ENCODE data around the gene MRGPRF. TPM values are rescaled to one million over a fixed set of nuclear protein-coding genes. Genes with fewer than 3 reads are reported as not detected.
A peak's percentile ranks its signal among the peaks of the same experiment; 100 is the strongest.

The MRGPRF gene
- total and polyA plus RNA-seq, 11 donors, result 1.6 to 13.1 (median 3.5) TPM

DNA sequence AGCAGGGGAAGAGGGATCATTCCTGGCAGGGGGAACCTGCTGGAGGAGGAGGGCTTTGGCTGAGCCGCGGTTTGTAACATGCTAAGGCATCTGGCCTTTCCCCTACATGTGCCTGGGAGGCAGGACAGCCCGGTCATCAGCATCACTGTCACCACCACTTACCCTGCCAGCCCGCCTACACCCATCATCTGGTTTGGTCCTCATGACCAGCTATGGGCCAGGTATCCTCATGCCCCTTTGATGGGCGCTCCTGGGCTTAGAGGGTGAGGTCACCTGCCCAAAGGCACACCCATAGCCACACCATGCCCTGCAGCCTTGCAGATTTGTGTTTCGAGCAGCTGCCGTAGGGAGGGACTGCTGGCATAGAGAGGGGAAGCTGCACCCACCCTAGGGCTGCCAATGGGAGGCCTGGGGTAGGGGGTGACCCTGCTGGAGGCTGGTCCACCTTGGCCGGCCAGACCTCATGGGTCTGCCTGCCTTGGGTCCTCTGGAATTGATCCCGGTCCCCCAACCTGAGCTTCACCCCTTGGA is 2.6 kb downstream of the MRGPRF start:
- no peak for TF ChIP-seq CTCF (IDR thresholded peaks at IDR 0.05)
- TF ChIP-seq POLR2A (IDR thresholded peaks at IDR 0.05), result no peak
- peak in 1 of 4 donors; percentile 20 for ATAC-seq

GRCh38 chr11:69009441-69010211 is 3.4 kb downstream of the MRGPRF start:
- Histone ChIP-seq H3K27me3 (peaks cover 0 to 42% (median 4%) of the 10 kb centered on the region in 9 donors), H3K9me3 (no peaks in the 10 kb centered on the region), H3K27ac (peak overlapping the region in 7 of 12 donors; percentile 1 to 93 (median 78)), H3K4me1 (peaks cover 0 to 54% (median 32%) of the 10 kb centered on the region in 12 donors), H3K36me3 (peaks cover 0 to 18% (median 0%) of the 10 kb centered on the region in 9 donors), H3K4me3 (peak overlapping the region in 1 of 12 donors; percentile 65)
- DNase-seq, result no peak
- intact Hi-C loops (cut with DNase I), result loop anchor here in 2 of 10 donors (5.0 kb wide), 2 partner anchors 78 to 117 kb away; no protein-coding TSS in a partner anchor
- ATAC-seq, result no peak
- TF ChIP-seq CTCF (IDR thresholded peaks at IDR 0.05) (no peak), POLR2A (IDR thresholded peaks at IDR 0.05) (no peak)
- WGBS, 4 donors, result 65 to 76% (median 74%) methylated on average over 9 to 16 of the region's 16 CpGs

More for the DNA sequence above, 2.6 kb downstream of the MRGPRF start:
- Histone ChIP-seq H3K27ac (peak overlapping the region in 10 of 12 donors; percentile 23 to 93 (median 72)), H3K4me1 (peaks cover 0 to 58% (median 32%) of the 10 kb centered on the region in 12 donors), H3K36me3 (peaks cover 0 to 10% (median 0%) of the 10 kb centered on the region in 9 donors), H3K9me3 (no peaks in the 10 kb centered on the region), H3K27me3 (peaks cover 0 to 43% (median 4%) of the 10 kb centered on the region in 9 donors), H3K4me3 (peak overlapping the region in 10 of 12 donors; percentile 24 to 65 (median 50))
- intact Hi-C loops (cut with DNase I), result loop anchor here in 2 of 10 donors (5.0 kb wide), 2 partner anchors 77 to 118 kb away; no protein-coding TSS in a partner anchor
- 40 to 62% (median 43%) methylated on average over 9 of the region's 9 CpGs for WGBS, 4 donors
- DNase-seq, result no peak

GRCh38 chr11:69008737-69009440 is 4.2 kb downstream of the MRGPRF start:
- peaks cover 0 to 48% (median 28%) of the 10 kb centered on the region in 12 donors for H3K4me1 ChIP-seq
- TF ChIP-seq POLR2A (IDR thresholded peaks at IDR 0.05) (peak in 1 of 2 donors; percentile 28), CTCF (IDR thresholded peaks at IDR 0.05) (no peak)
- H3K4me3 ChIP-seq, result no peak overlapping the region
- DNase-seq (peak; percentile 49 to 86 (median 76)), ATAC-seq (peak; percentile 20 to 70 (median 50))
- H3K27me3 ChIP-seq, result peaks cover 0 to 35% (median 4%) of the 10 kb centered on the region in 9 donors
- WGBS, 4 donors, result 73 to 80% (median 74%) methylated on average over 8 to 17 of the region's 17 CpGs
- H3K9me3 ChIP-seq, result no peaks in the 10 kb centered on the region
- H3K27ac ChIP-seq, result peak overlapping the region in 9 of 12 donors; percentile 15 to 93 (median 46)
- peaks cover 0 to 23% (median 0%) of the 10 kb centered on the region in 9 donors for H3K36me3 ChIP-seq
- intact Hi-C loops (cut with DNase I), result no loop called here
